Panc1 (cell line): ENCODE measurements around the gene DLG2.

Experiments used
- CTCF ChIP-seq: fragments of 450-650 bp; IDR thresholded peaks from 2 replicates; pipeline ENCODE4 v1.5.1; 2017; ENCODE audit warnings: mild to moderate bottlenecking
- POLR2AphosphoS5 ChIP-seq: IDR thresholded peaks from 2 replicates; pipeline ENCODE4 v1.6.1; 2012; ENCODE audit warnings: mild to moderate bottlenecking, low read depth, low read length, moderate library complexity
- REST ChIP-seq, 2 experiments: IDR thresholded peaks; 2 replicates each; pipeline ENCODE4 v1.6.1; 2011 to 2012; ENCODE audit warnings: low read depth in 2 of 2, control low read depth in 1 of 2, low read length in 1 of 2, mild to moderate bottlenecking in 1 of 2, moderate library complexity in 1 of 2; ENCODE audit not compliant: insufficient read depth in 1 of 2
- SIN3A ChIP-seq: IDR thresholded peaks from 2 replicates; pipeline ENCODE4 v1.6.1; 2012; ENCODE audit warnings: low read depth, mild to moderate bottlenecking, low read length, moderate library complexity, borderline replicate concordance; ENCODE audit not compliant: insufficient read depth

GRCh38 chr11:83971063-83971462, 1656.1 kb downstream of the DLG2 start:
- no peak for TF ChIP-seq CTCF
- TF ChIP-seq POLR2AphosphoS5 = no peak
- no peak for TF ChIP-seq REST (IDR thresholded peaks at IDR 0.05; ENCODE audit: insufficient read depth in 1 of 2, low read depth in 2 of 2, low read length in 1 of 2)
- TF ChIP-seq SIN3A = no peak
